Activated CD8-positive, alpha-beta memory T cell treated with anti-CD3 and anti-CD28 coated beads, Interleukin-2, amount 50 U/mL, for 48 hours (primary cell): ENCODE data around the gene CCNG1.
A peak's percentile ranks its signal among the peaks of the same experiment; 100 is the strongest.
"Not testable (repeated sequence)": the region's sequence is repeated elsewhere in the genome, so short reads cannot be mapped to it uniquely, and the experiment has no call there.

Experiments used
- DNase-seq: peaks from one replicate; pipeline ENCODE4 v3.0.0-alpha.2; 2020

CCNG1 gene

DNA sequence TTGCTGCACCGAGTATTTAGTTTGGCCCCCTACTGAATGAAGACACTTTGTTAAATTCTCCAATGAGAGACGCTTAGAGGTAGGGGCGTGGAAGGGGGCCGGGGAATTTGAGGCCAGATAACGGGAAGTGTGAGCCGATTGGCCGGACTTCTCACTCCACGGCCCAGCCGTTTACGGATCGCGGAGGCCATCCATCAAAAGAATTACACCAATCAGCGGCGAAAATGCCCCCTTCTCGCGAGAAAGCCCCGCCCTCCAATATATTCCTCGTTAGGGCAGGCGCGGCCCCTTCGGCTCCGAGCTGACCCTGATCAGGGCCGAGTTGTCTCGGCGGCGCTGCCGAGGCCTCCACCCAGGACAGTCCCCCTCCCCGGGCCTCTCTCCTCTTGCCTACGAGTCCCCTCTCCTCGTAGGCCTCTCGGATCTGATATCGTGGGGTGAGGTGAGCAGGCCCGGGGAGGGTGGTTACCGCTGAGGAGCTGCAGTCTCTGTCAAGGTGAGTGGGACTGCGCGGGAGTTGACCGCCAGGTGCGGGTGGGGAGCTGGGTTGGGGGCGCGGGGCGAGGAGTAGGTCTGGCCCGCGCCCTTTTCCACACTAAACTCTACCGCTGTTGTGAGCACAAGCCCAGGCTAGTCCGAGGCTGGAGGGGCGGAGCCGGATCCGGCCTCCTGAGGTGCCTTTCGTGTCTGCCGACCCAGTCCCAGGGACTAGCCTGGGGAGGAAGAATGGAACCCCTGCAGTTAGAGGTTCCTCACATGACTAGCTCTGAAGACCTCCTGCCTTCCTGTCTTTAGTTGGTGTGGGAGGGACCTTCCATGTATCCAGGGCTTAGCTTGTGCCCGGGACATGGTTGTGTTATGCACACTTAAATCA is at the start of gene CCNG1:
Gene CCNG1, plus strand, starts transcription at position 287 of the 874 bp plus-strand sequence. CDS start 1,662 bp downstream, outside the sequence.
- DNase-seq = peak; percentile 90

GRCh38 chr5:163395792-163396191 is 41.6 kb upstream of the CCNG1 start:
- no peak for DNase-seq

GRCh38 chr5:163396818-163397340 is 40.5 kb upstream of the CCNG1 start:
- not testable (repeated sequence) for DNase-seq

- no peak for DNase-seq
Observed at GRCh38 chr5:163397354-163397753, 40.0 kb upstream of the CCNG1 start.

DNA sequence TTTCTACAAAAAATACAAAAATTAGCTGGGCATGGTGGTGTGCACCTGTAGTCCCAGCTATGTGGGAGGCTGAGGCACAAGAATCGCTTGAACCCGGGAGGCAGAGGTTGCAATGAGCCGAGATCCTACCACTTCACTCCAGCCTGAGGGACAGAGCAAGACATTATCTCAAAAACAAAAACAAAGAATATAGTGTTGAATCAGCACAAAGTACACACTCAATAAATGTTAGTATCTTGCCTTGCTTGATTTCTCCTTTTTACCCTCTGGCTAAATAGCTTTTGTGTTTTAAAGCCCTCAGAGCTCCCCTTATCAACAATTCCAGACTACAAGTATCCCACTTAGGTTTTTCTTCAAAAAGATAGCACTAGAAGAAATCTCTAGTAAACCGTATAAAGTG is 37.5 kb upstream of the CCNG1 start:
- DNase-seq = no peak

- no peak for DNase-seq
Observed at GRCh38 chr5:163401271-163401670, 36.1 kb upstream of the CCNG1 start.

- no peak for DNase-seq
Observed at GRCh38 chr5:163402007-163402406, 35.4 kb upstream of the CCNG1 start.

GRCh38 chr5:163404364-163405173 is 32.8 kb upstream of the CCNG1 start:
- no peak for DNase-seq

DNA sequence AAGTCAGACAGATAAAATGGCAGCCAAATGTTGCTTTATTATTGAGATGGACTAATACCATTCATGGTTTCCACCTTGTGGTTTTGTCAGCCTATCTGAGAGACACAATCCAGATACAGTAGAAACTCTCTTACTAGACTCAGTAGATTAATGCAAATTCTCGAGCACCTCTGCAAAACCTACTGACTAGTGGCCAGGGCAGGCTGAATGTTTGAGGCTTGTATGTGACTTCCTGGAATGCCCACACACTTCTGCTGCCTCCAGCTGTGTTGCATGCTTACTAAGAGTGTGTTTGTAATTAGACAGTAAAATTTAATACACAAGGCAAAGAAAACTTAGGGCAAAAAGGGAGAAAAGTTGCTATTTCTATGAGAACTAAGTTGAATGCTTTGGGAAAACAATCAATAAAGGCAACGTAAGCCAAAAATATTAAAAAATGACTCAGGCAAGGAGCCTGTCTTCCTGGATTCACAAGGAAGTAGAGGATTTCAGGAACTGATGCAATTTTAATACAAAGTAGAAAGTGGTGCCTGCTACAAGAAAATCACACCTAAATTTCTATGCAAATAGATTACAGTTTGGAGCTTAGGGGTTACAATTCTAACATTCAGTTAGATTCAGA is 30.2 kb upstream of the CCNG1 start:
- DNase-seq = no peak

DNA sequence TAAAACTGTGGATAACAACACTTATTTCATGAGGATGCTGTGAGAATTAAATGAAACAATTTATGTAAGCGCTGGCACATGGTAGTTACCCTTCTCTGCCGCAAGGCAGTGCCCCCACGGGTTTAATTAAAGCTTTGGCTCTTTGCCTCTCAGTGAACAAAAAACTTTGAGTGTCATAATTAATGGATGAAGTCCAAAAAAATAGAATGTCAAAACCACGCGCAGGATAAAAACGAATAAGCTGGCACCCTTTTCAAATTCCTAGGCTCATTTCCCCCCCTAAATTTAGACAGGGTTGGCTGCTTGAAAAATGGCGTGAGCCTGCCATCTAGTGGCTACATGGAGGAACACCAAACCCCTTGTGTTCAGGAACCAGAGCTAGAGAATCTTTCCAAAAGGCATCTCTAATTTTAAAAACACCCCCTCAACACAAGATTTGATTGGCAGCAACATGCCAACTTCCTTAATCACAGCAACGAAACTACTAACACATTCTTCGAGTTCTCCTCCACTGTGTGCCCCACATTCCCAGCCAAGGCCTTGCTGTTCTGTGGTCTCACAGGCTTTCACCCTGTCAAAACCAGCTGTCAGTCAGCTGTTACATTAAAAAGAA is 29.0 kb upstream of the CCNG1 start:
- DNase-seq = peak; percentile 68

GRCh38 chr5:163409384-163409783 is 28.0 kb upstream of the CCNG1 start:
- no peak for DNase-seq

- DNase-seq = no peak
Observed at GRCh38 chr5:163410505-163410904, 26.9 kb upstream of the CCNG1 start.

GRCh38 chr5:163415673-163416072 is 21.7 kb upstream of the CCNG1 start:
- not testable (repeated sequence) for DNase-seq

- no peak for DNase-seq
Observed at GRCh38 chr5:163424836-163425235, 12.6 kb upstream of the CCNG1 start.

- not testable (repeated sequence) for DNase-seq
Observed at GRCh38 chr5:163426128-163426527, 11.3 kb upstream of the CCNG1 start.

- DNase-seq = no peak
Observed at GRCh38 chr5:163432544-163432943, 4.9 kb upstream of the CCNG1 start.

DNA sequence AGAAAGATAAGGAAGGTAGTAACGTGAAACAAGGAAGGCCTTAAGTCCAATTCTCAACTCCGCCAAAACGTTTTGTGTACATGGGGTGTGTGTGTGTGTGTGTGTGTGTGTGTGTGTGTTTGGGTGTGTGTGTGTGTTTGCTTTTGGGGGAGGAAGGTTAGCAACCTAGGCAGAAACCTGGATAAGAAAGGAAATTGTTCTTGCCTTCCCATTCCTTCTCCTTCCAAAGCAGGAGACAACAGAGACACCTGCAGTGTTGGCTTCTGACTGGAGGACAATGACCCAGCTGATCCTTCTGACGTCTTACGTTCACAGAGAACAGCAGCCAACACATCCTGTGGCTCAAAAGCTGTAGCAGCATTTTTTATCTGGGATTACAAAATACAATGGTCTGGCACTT is 4.1 kb upstream of the CCNG1 start:
- DNase-seq = no peak

GRCh38 chr5:163434401-163434866 is 3.0 kb upstream of the CCNG1 start:
- no peak for DNase-seq

GRCh38 chr5:163436515-163436914 is 880 bp upstream of the CCNG1 start:
- no peak for DNase-seq

DNA sequence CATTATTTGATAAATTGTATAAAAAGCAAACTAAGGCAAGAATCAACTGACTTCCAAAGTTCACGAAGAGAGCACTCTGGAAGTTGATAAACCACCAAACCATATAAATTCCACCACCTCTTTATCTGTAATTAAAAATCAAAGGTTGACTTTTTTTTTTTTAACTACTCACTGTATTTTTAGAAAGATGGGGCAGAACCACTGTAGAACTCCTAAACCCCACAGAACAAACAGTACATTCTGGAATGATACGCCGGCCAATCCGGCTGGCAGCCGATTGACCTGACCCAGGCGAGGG is 435 bp upstream of the CCNG1 start:
- DNase-seq = no peak

DNA sequence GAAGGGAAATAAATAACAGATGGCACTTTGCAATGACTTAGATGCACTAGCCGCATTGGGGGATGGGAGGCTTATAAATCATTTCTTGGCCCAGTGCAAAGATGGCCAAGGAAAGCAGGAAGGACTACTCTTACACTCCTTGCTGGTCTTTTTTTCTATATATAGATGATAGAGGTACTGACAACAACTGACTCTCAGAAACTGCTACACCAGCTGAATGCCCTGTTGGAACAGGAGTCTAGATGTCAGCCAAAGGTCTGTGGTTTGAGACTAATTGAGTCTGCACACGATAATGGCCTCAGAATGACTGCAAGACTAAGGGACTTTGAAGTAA is 1.7 kb downstream of the CCNG1 start:
- no peak for DNase-seq

DNA sequence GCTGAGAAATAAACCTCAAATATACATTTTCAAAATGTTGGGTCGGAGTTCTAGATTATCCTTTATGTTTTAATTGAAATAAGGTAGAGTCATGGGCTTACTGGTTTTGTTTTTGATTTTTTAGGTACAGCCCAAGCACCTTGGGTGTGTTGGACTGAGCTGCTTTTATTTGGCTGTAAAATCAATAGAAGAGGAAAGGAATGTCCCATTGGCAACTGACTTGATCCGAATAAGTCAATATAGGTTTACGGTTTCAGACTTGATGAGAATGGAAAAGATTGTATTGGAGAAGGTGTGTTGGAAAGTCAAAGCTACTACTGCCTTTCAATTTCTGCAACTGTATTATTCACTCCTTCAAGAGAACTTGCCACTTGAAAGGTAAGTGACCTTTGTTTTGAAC is 3.6 kb downstream of the CCNG1 start:
- no peak for DNase-seq

DNA sequence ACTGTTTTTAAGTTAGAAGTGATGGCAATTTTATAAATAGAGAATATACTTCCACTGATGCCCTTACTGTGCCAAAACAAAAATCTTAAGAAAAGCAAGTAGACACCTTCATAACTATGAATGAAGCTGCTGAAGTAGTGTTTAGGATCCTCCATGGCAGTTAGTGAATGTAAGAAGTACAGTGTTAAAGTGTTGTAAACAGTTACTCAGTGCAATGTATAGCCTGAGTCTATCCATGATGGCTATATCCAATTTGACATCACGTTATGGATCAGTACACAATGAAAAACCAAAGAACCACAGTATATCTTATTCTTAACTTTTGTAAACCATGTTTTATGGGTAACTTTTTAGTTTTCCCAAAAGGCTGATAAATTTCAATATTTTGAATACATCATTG is 7.1 kb downstream of the CCNG1 start:
- no peak for DNase-seq
